Amniotic stem cell (primary cell): Measurements from ENCODE around the gene OSTF1.

Experiments used
- DNase-seq: peaks from one replicate; lab custom pipeline; 2025; lab: John Stamatoyannopoulos, UW

OSTF1 gene

DNA sequence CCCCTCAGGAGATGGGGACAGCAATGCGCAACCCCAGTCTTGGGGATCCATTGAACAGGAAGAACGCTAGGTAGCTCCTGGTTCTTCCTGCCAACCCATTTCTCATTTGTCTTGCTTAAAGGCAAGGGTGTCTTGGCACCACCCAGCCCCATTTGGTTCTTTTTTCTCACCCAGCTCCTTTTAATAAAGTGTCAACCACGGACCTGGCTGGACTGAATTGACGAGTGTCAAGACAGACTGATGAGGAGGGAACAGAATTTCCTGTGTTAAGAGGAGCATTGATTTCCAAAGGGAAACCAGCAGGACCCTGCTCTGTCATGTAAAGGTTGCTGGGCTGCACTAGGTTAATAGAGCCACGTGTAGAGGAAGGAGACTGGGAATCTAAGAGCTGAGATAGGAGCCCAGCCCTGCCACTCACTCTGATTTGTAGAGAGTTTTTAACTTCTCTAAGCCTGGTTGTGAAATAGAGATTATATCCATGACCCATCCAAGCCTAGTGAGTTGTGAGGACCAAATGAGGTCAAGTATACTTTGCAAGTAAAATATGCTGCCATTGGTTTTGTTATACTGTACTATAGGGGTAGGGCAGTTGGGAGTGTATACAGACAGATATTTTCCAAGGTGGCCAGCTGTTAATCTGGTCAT, 33.7 kb downstream of the OSTF1 start:
- DNase-seq, result no peak

DNA sequence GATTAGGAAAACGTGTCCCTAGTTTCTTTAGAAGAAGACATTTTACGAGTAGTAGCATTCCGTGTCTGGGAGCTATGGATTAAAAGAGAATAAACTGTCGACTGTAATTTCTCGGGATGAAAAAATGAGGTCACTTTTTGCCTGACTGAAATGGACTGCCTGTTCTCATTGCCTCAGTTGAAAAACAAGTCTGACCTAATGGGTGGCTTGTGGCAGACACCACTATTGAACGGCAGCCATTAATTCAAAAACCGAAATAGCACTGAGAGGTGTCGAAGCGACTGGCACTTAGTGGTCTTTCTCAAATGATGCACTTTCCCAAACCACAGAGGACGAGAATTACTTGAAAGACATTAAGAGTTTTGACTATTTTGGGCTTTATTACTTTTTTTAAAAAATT, 35.4 kb downstream of the OSTF1 start:
- no peak for DNase-seq

DNA sequence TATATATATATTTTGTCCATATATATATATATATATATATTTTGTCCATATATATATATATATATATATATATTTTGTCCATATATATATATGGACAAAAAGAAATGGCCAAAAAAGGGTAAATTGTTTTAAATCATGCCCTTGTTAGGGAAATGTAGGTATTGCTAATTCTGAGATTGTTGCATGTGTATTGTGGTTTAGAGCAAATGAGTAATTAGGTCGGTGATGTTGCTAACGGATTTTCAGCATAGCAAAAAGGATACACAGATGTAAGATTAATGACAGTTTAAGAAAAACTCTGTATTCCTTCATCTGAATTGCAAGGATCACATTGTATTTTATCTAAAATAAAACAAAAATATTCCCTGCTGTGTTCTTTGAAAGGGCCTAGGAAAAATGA, 40.2 kb downstream of the OSTF1 start:
- DNase-seq, result no peak

DNA sequence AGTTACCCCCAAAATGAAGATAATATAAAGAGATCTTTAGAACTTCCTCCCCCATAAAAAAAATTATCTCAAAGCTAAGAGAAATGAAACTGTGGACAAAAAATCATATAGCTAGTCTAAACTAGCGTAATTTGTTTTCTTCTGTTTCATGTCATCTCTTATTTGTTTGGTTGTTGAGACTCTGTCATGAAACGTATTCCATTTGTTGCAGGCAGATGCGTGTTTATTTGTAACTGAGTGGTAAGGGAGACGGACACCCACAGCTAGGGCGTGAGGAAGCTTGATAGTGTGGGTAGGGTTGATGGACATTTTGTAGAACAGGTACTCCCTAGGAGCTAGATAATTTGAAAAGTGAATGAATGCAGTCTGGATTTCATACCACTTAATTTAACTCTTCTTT, 41.9 kb downstream of the OSTF1 start:
- DNase-seq, result no peak

- no peak for DNase-seq
Observed at GRCh38 chr9:75130621-75131230, 42.4 kb downstream of the OSTF1 start.

DNA sequence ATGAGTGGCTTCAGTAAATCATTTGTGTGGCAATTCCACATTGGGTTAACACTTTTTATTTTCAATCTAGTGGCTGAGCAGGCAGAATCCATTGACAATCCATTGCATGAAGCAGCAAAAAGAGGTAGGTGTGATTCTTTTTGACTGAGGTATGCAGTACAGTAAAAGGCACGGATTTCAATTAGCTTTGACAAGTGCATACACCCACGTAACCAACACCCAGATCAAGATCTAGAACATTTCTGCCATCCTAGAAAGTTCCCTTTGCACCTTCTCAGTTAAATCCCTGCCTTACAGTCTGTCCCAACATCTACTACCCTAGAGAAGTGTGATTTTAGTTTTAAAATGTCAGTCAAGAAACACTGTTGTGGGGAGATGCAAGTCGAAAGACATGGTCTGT, 43.4 kb downstream of the OSTF1 start:
- no peak for DNase-seq

DNA sequence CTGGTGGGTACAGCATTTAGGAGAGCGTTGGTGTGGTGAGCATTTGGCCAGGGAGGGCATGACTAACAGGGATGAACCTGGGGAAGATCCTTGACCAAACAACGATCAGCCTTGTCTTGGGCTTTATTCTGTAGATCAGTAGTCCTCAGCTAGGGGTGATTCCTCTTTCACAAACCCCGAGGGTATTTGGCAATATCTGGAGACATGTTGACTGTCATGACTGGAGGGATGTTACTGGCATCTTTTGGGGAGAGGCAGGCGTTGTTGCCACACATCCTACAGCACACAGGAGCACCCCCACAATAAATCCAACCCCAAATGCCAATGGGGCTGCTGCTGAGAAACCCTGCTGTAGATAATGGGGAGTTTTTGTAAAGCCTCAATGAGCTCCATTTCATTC, 43.9 kb downstream of the OSTF1 start:
- DNase-seq, result no peak

DNA sequence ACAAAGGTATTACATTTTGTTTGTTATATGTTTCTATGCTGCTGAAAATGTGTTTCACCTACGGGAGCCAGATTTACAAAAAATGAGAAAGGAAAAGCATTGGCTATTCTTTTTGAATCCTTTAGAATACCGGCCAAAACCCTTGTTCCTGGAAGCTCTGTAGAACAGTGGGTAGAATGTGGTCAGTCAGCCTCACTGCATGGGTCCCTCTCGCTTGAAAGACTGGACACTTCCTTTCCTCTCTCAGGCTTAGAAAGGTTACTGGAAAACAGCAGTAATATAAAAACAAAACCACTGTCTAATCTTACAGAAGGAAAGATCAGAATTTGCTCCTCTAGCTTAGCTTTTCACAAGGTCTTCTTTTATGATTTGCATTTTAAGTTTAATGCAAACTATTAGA, 45.1 kb downstream of the OSTF1 start:
- DNase-seq, result no peak

GRCh38 chr9:75134495-75134894, 46.2 kb downstream of the OSTF1 start:
- no peak for DNase-seq

GRCh38 chr9:75138260-75139040, 50.1 kb downstream of the OSTF1 start:
- no peak for DNase-seq

GRCh38 chr9:75139201-75139600, 50.9 kb downstream of the OSTF1 start:
- DNase-seq, result no peak

- DNase-seq, result no peak
Observed at GRCh38 chr9:75140261-75140660, 51.9 kb downstream of the OSTF1 start.

DNA sequence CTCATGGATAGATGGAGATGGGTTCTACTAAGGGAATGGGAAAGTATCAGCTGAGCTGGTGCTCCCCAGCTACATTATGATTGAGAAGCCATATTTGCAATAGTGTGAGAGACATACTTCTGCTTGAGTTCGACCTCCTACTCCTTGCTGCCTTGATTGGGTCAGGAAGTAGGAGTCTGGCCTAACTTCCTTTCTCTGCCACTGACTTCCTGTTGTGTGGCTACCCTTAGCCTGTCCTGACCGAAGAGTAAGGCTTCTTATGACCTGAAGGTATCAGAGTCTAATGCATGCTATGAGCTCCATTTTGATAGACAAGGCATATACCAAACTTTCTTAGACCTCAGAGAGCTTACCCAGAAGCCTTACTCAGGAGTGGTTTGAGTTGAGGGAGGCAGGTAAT, 53.9 kb downstream of the OSTF1 start:
- no peak for DNase-seq

- no peak for DNase-seq
Observed at GRCh38 chr9:75146229-75146628, 57.9 kb downstream of the OSTF1 start.

DNA sequence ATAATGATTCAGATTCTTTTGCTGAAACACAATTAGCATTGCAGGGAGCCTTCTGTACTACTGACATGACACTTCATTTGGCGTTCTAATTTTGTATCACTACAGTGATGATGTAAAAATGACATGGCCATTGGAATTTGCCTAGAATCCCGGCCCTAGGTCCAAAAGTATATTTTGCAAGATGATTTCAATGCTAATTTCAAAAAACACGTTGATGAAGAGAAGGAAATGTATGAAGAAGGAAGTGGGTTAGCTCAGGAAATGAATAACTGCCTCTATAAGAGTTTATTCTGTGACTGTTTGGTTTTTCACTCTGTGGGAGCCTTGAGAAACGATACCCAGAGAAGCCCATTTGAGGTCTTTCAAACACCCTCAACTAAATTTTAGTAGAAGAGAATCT, 59.3 kb downstream of the OSTF1 start:
- no peak for DNase-seq

DNA sequence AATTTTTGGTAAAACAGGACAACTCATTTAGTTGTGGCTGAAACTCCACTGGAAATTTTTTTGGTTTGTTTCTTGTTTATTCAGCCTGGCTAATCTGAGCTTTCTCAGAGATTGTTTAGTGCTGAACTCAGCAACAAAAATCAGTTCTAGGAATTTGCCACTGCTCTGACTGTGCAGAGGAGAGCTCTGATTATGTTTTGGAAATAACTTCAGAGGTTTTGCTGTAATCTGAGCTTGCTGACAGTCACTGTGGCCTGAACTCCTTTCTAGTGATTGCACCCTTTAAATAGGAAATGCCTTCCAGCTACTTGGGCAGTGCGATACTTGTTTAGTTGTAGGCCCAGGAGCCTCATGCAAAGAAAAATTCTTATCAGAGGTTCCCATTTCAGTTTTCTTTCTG, 60.2 kb downstream of the OSTF1 start:
- peak; percentile 82 for DNase-seq

GRCh38 chr9:75149841-75150241, 61.5 kb downstream of the OSTF1 start:
- DNase-seq, result no peak

DNA sequence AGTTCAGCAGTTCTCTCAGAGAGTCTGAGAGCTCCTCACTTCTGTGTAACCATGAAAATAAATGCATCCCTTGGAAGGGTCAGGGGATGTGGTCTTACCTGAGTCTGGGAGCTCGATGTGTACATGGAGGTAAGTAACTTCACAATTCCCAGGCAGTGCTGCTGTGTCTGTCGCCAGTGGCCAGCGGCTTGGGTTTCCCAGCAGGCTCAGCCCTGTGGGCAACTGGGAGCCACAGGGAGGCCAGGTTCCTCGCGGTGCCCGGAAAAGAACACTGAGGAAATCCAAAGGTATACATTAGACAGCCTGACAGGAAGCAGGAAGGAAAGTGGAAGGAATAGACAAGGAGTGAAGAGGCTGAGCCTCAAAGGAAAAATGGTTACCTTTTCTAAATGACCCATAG, 62.2 kb downstream of the OSTF1 start:
- no peak for DNase-seq

GRCh38 chr9:75152416-75152815, 64.1 kb downstream of the OSTF1 start:
- DNase-seq, result no peak

DNA sequence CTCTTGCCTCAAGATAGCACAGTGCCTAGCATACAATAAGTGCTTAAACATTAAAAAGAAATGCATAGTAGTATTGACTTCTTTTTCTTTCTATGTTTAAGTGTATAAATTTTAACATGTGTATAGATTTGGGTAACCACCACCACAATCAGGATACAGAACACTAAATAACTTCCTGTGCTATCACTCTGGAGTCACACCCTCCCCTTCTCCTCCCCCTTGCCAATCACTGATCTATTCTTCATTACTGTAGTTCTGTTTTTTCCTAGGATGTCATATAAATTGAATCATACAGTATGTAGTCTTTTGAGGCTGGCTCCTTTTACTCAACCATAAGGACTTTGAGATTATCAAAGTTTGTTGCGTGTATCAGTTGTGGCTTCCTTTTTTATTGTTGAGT, 68.5 kb downstream of the OSTF1 start:
- no peak for DNase-seq

DNA sequence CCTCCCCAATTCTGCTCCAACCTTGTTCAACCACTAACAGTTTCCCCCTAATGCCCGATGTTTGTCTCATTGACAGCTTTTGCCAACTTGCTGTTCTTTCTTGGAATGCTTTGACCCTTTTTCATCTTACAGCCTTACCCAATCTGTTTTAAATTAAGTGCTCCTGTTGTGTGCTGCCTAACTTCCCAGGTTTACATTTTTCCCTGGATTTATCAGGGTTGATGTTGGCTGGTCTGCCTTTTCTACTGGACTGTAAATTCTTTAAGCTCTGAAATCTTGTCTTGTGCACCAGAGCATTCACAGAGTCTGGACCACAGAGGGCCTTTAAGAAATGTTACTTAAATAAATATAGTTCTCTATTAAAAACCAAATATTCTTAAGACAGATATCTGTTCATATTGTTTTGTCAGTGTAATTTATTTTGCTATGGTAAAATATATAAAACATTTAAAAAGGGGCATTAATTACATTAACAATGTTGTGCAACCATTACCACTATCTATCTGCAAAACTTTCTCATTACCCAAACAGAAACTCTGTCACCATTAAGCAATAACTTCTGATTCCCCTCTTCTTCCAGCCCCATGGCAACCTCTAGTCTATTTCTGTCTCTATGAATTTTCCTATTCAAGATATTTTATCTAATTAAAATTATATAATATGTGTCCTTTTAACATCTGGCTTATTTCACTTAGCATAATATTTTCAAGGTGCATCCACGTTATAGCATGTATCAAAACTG, 73.0 kb downstream of the OSTF1 start:
- no peak for DNase-seq

- no peak for DNase-seq
Observed at GRCh38 chr9:75163764-75164163, 75.5 kb downstream of the OSTF1 start.

GRCh38 chr9:75164573-75164972, 76.3 kb downstream of the OSTF1 start:
- no peak for DNase-seq
